Measurements from ENCODE around the gene SLIT1. TPM values are rescaled to one million over a fixed set of nuclear protein-coding genes. Genes with fewer than 3 reads are reported as not detected.

SLIT1 gene
- total and polyA plus RNA-seq, 8 donors, result 0.20 to 7.0 (median 3.7) TPM

GRCh38 chr10:97043563-97043855 is 142.2 kb downstream of the SLIT1 start:
- intact Hi-C loops (cut with DNase I), result no loop called here
- no peaks in the 10 kb centered on the region for H3K4me1 ChIP-seq
- no peaks in the 10 kb centered on the region for H3K9me3 ChIP-seq
- no peaks in the 10 kb centered on the region for H3K36me3 ChIP-seq
- H3K27me3 ChIP-seq, result no peaks in the 10 kb centered on the region
- ATAC-seq (no peak), DNase-seq (no peak)
- H3K27ac ChIP-seq, result no peak overlapping the region
- TF ChIP-seq CTCF (IDR thresholded peaks at IDR 0.05), result no peak
- H3K4me3 ChIP-seq, result no peak overlapping the region

GRCh38 chr10:97042716-97043562 is 142.8 kb downstream of the SLIT1 start:
- intact Hi-C loops (cut with DNase I), result no loop called here
- no peak for ATAC-seq
- Histone ChIP-seq H3K27ac (no peak overlapping the region), H3K9me3 (no peaks in the 10 kb centered on the region), H3K36me3 (no peaks in the 10 kb centered on the region), H3K27me3 (no peaks in the 10 kb centered on the region), H3K4me3 (no peak overlapping the region), H3K4me1 (peaks cover 0 to 2% of the 10 kb centered on the region in 2 donors)
- no peak for TF ChIP-seq CTCF (IDR thresholded peaks at IDR 0.05)
- no peak for DNase-seq

GRCh38 chr10:97042081-97042480 is 143.7 kb downstream of the SLIT1 start:
- no peak overlapping the region for H3K4me3 ChIP-seq
- no peak overlapping the region for H3K27ac ChIP-seq
- no peaks in the 10 kb centered on the region for H3K36me3 ChIP-seq
- peaks cover 4 to 11% of the 10 kb centered on the region in 2 donors for H3K4me1 ChIP-seq
- H3K9me3 ChIP-seq, result no peaks in the 10 kb centered on the region
- ATAC-seq (no peak), DNase-seq (no peak)
- intact Hi-C loops (cut with DNase I), result no loop called here
- no peaks in the 10 kb centered on the region for H3K27me3 ChIP-seq
- TF ChIP-seq CTCF (IDR thresholded peaks at IDR 0.05), result no peak

GRCh38 chr10:97040706-97041105 is 145.1 kb downstream of the SLIT1 start:
- ATAC-seq (no peak), DNase-seq (no peak)
- H3K4me3 ChIP-seq, result no peak overlapping the region
- H3K4me1 ChIP-seq, result peaks cover 4 to 11% of the 10 kb centered on the region in 2 donors
- H3K9me3 ChIP-seq, result no peaks in the 10 kb centered on the region
- no peaks in the 10 kb centered on the region for H3K36me3 ChIP-seq
- no peaks in the 10 kb centered on the region for H3K27me3 ChIP-seq
- intact Hi-C loops (cut with DNase I), result no loop called here
- no peak overlapping the region for H3K27ac ChIP-seq
- TF ChIP-seq CTCF (IDR thresholded peaks at IDR 0.05), result no peak

- peaks cover 4 to 11% of the 10 kb centered on the region in 2 donors for H3K4me1 ChIP-seq
- no peaks in the 10 kb centered on the region for H3K36me3 ChIP-seq
- H3K27ac ChIP-seq, result no peak overlapping the region
- DNase-seq, result no peak
- H3K4me3 ChIP-seq, result no peak overlapping the region
- no peak for ATAC-seq
- no peaks in the 10 kb centered on the region for H3K9me3 ChIP-seq
- H3K27me3 ChIP-seq, result no peaks in the 10 kb centered on the region
- TF ChIP-seq CTCF (IDR thresholded peaks at IDR 0.05), result no peak
- intact Hi-C loops (cut with DNase I), result no loop called here
These were observed 145.5 kb downstream of the SLIT1 start for GRCh38 chr10:97040248-97040584.
